ENCODE measurements around the gene EMC9.

Gene EMC9

GRCh38 chr14:24131549-24131966 lies 9.8 kb downstream of the EMC9 start:
- DNase-seq (ENCODE audit: low read depth in 3 of 3) = no peak

GRCh38 chr14:24130717-24131548 lies 10.5 kb downstream of the EMC9 start:
- DNase-seq (ENCODE audit: low read depth in 3 of 3) = no peak

GRCh38 chr14:24130380-24130716 lies 11.0 kb downstream of the EMC9 start, which contains the start of gene FITM1:
TSS of gene FITM1 (plus strand) at chr14:24130659. CDS start at chr14:24131564, 905 bp downstream.
- no peak for DNase-seq (ENCODE audit: low read depth in 3 of 3)

GRCh38 chr14:24129410-24129998 lies 11.9 kb downstream of the EMC9 start:
- no peak for DNase-seq (ENCODE audit: low read depth in 3 of 3)

- DNase-seq (ENCODE audit: low read depth in 3 of 3) = no peak
Observed at GRCh38 chr14:24127673-24128072, 13.7 kb downstream of the EMC9 start.

- no peak for DNase-seq (ENCODE audit: low read depth in 3 of 3)
Observed at GRCh38 chr14:24126939-24127338, 14.5 kb downstream of the EMC9 start.

- DNase-seq (ENCODE audit: low read depth in 3 of 3) = no peak
Observed at GRCh38 chr14:24123424-24124417, 17.7 kb downstream of the EMC9 start.

GRCh38 chr14:24122898-24123297 lies 18.5 kb downstream of the EMC9 start:
- DNase-seq (ENCODE audit: low read depth in 3 of 3) = no peak

GRCh38 chr14:24122416-24122815 lies 19.0 kb downstream of the EMC9 start:
- no peak for DNase-seq (ENCODE audit: low read depth in 3 of 3)

- DNase-seq (ENCODE audit: low read depth in 3 of 3) = no peak
Observed at GRCh38 chr14:24121210-24121609, 20.2 kb downstream of the EMC9 start.

GRCh38 chr14:24119691-24120090 lies 21.7 kb downstream of the EMC9 start:
- no peak for DNase-seq (ENCODE audit: low read depth in 3 of 3)

GRCh38 chr14:24117179-24117578 lies 24.2 kb downstream of the EMC9 start:
- no peak for DNase-seq (ENCODE audit: low read depth in 3 of 3)

- DNase-seq (ENCODE audit: low read depth in 3 of 3) = no peak
Observed at GRCh38 chr14:24116128-24116814, 25.1 kb downstream of the EMC9 start.

- no peak for DNase-seq (ENCODE audit: low read depth in 3 of 3)
Observed at GRCh38 chr14:24115422-24116127, 25.8 kb downstream of the EMC9 start.

- DNase-seq (ENCODE audit: low read depth in 3 of 3) = peak; percentile 97 to 99 (median 98)
Observed at GRCh38 chr14:24114532-24115421, 26.6 kb downstream of the EMC9 start, which contains the start of the genes DCAF11 and NRL. TSS of gene DCAF11 (plus strand) at chr14:24114777. CDS start at chr14:24115595, 818 bp downstream. TSS of gene NRL (minus strand) at chr14:24114949. CDS start at chr14:24082848, 32,101 bp downstream.

- peak; percentile 43 to 53 (median 50) for DNase-seq (ENCODE audit: low read depth in 3 of 3)
Observed at GRCh38 chr14:24113801-24114531, 27.4 kb downstream of the EMC9 start.

- DNase-seq (ENCODE audit: low read depth in 3 of 3) = no peak
Observed at GRCh38 chr14:24113379-24113800, 28.0 kb downstream of the EMC9 start.

GRCh38 chr14:24110523-24110922 lies 30.9 kb downstream of the EMC9 start:
- no peak for DNase-seq (ENCODE audit: low read depth in 3 of 3)

GRCh38 chr14:24110060-24110459 lies 31.3 kb downstream of the EMC9 start:
- no peak for DNase-seq (ENCODE audit: low read depth in 3 of 3)
